Thyroid gland (tissue), 4 donors: Measurements from ENCODE around the gene KCNMB2. TPM values are rescaled to one million over a fixed set of nuclear protein-coding genes. Genes with fewer than 3 reads are reported as not detected.

ENCODE experiments used
- DNase-seq, 2 donors: peaks; one replicate each; pipeline ENCODE4 v3.0.0-alpha.2; 2019
- H3K27ac ChIP-seq, 3 donors: fragments of 200-600 bp; sonication (generic); 1 replicate in 2 of 3; 2 replicates in 1 of 3; pipeline ENCODE4 v1.5.1; 2016 to 2019; ENCODE audit warnings: mild to moderate bottlenecking in 1 of 3, moderate library complexity in 1 of 3
- H3K27me3 ChIP-seq: fragments of 200-600 bp; sonication (generic); one replicate; pipeline ENCODE4 v1.5.1; 2019
- H3K36me3 ChIP-seq, 2 donors: fragments of 200-600 bp; sonication (generic); one replicate each; pipeline ENCODE4 v1.5.1; 2016 to 2019
- H3K4me1 ChIP-seq, 2 donors: fragments of 200-600 bp; sonication (generic); one replicate each; pipeline ENCODE4 v1.5.1; 2017 to 2019
- H3K4me3 ChIP-seq, 3 donors: fragments of 200-600 bp; sonication (generic); replicated peaks in 1 of 3; 1 replicate in 2 of 3; 2 replicates in 1 of 3; pipeline ENCODE4 v1.5.1; 2016; ENCODE audit warnings: mild to moderate bottlenecking in 1 of 3
- H3K9me3 ChIP-seq: fragments of 200-600 bp; sonication (generic); one replicate; pipeline ENCODE4 v1.5.1; 2017
- POLR2A ChIP-seq, 2 donors: fragments of 450-650 bp; IDR thresholded peaks; one replicate each; pipeline ENCODE4 v1.6.1; 2017; ENCODE audit warnings: antibody characterized with exemption in 2 of 2, mild to moderate bottlenecking in 2 of 2, moderate library complexity in 1 of 2
- WGBS, 2 donors: methylation state at CpG; one replicate each; pipeline ENCODE4 v1.1.5; 2017; 5-methylcytosine and 5-hydroxymethylcytosine counted together
- intact Hi-C: fragments of 100-400 bp; cut with DNase I; formaldehyde crosslinking; loops from one replicate; pipeline ENCODE4 v1.15.1; 2023
- total RNA-seq, 4 donors: library from RNA; depleted of rRNA; stranded (reverse); fragments of >200 nt; gene quantifications; one replicate each; pipeline ENCODE4 v1.2.3, GENCODE V29; 2016
- TF ChIP-seq, protein P1 (sequence below), 6 experiments: fragments of 200-600 bp in 3 of 6; fragments of 450-650 bp in 3 of 6; sonication (generic) in 3 of 6; IDR thresholded peaks; one replicate each; pipeline ENCODE4 v1.5.1; 2016 to 2019; ENCODE audit warnings: antibody characterized with exemption in 6 of 6, mild to moderate bottlenecking in 2 of 6, inconsistent platforms in 1 of 6, moderate library complexity in 1 of 6

The KCNMB2 gene
- total RNA-seq, 4 donors from 2014 or later, result 0.56 to 0.92 (median 0.81) TPM; not detected in 1

GRCh38 chr3:178671791-178672190 lies 135.6 kb downstream of the KCNMB2 start:
- H3K4me3 ChIP-seq, result no peak overlapping the region
- no peaks in the 10 kb centered on the region for H3K27me3 ChIP-seq
- no peak overlapping the region for H3K27ac ChIP-seq
- 0% methylated on average over 1 of the region's 1 CpG for WGBS, 2 donors
- intact Hi-C loops, result no loop called here
- H3K4me1 ChIP-seq, result peaks cover 8 to 12% of the 10 kb centered on the region in 2 donors
- DNase-seq, result peak; percentile 34 to 39
- no peaks in the 10 kb centered on the region for H3K36me3 ChIP-seq
- no peaks in the 10 kb centered on the region for H3K9me3 ChIP-seq
- no peak for TF ChIP-seq POLR2A (IDR thresholded peaks at IDR 0.05)
- TF ChIP-seq, protein P1, sequence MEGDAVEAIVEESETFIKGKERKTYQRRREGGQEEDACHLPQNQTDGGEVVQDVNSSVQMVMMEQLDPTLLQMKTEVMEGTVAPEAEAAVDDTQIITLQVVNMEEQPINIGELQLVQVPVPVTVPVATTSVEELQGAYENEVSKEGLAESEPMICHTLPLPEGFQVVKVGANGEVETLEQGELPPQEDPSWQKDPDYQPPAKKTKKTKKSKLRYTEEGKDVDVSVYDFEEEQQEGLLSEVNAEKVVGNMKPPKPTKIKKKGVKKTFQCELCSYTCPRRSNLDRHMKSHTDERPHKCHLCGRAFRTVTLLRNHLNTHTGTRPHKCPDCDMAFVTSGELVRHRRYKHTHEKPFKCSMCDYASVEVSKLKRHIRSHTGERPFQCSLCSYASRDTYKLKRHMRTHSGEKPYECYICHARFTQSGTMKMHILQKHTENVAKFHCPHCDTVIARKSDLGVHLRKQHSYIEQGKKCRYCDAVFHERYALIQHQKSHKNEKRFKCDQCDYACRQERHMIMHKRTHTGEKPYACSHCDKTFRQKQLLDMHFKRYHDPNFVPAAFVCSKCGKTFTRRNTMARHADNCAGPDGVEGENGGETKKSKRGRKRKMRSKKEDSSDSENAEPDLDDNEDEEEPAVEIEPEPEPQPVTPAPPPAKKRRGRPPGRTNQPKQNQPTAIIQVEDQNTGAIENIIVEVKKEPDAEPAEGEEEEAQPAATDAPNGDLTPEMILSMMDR (IDR thresholded peaks at IDR 0.05), result no peak

DNA sequence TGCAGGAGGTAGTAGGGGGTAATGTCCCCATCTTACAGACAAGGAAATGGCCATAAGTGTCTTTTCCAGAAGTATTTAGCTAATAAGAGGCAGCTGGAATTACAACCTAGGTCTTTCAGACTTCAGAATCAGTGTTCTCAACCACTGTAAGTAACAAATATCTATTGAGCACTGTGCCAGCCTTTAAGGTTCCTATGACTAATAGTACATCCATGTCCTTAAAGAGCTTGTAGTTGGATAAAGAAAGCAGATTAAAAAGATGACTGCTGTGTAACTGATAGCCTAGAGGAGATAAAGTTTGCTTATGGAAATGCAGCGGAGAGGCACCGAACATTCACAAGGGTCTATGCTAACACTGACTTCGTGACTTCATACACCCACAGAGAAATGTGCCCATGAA lies 136.0 kb downstream of the KCNMB2 start:
- no peak for TF ChIP-seq POLR2A (IDR thresholded peaks at IDR 0.05)
- TF ChIP-seq, protein P1 (IDR thresholded peaks at IDR 0.05), result no peak
- no peaks in the 10 kb centered on the region for H3K36me3 ChIP-seq
- no peak overlapping the region for H3K27ac ChIP-seq
- H3K27me3 ChIP-seq, result no peaks in the 10 kb centered on the region
- intact Hi-C loops, result no loop called here
- peaks cover 8 to 12% of the 10 kb centered on the region in 2 donors for H3K4me1 ChIP-seq
- 92 to 96% methylated on average over 3 of the region's 3 CpGs for WGBS, 2 donors
- H3K4me3 ChIP-seq, result no peak overlapping the region
- no peaks in the 10 kb centered on the region for H3K9me3 ChIP-seq
- DNase-seq, result no peak

DNA sequence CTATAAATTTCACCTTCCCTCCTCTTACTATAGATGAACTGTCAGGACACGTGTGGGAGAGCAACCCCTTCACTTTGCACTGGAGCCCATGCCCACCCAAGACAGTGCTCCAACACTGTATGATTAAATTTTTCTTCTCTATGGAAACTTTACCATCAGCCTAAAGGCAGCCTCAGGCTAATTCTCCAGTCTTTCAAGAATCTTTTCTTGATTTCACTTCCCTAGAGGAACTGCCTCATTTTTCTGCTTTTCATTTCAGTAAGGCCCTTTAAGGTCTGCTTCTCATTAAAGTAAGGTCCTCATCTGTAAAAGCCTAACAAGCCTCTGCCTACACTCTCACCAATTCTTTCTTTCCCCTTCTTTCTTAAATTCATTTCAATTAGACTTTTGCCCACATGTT lies 137.3 kb downstream of the KCNMB2 start:
- WGBS, 2 donors, result 94% methylated on average over 1 of the region's 1 CpG
- Histone ChIP-seq H3K9me3 (no peaks in the 10 kb centered on the region), H3K36me3 (no peaks in the 10 kb centered on the region), H3K27ac (no peak overlapping the region), H3K27me3 (no peaks in the 10 kb centered on the region), H3K4me1 (peaks cover 8 to 12% of the 10 kb centered on the region in 2 donors), H3K4me3 (no peak overlapping the region)
- no peak for TF ChIP-seq POLR2A (IDR thresholded peaks at IDR 0.05)
- TF ChIP-seq, protein P1 (IDR thresholded peaks at IDR 0.05), result no peak
- no peak for DNase-seq
- intact Hi-C loops, result no loop called here

DNA sequence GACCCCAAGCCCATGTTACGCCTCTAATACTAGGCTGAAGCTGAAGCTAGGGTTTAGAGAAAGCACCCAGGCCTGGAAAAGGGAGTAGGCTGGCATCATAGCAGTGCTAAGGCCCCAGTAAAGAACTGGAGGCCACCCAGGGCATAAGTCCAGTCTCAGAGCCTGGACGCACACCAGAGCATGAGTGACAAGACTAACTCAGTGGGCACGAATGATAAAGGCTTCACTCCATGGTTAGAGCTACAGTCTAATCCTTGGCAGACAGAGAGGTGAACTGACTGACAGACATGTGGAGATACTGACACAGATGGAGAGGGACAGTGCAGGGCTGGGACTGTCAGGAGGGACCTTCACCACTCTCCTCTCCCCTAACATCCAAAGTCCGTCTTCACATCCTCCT lies 139.8 kb downstream of the KCNMB2 start:
- no peak for DNase-seq
- Histone ChIP-seq H3K27ac (no peak overlapping the region), H3K4me3 (no peak overlapping the region), H3K9me3 (no peaks in the 10 kb centered on the region), H3K27me3 (no peaks in the 10 kb centered on the region), H3K4me1 (peaks cover 6 to 11% of the 10 kb centered on the region in 2 donors), H3K36me3 (no peaks in the 10 kb centered on the region)
- intact Hi-C loops, result no loop called here
- TF ChIP-seq, protein P1 (IDR thresholded peaks at IDR 0.05), result no peak
- no peak for TF ChIP-seq POLR2A (IDR thresholded peaks at IDR 0.05)
- 91 to 97% methylated on average over 4 of the region's 4 CpGs for WGBS, 2 donors

DNA sequence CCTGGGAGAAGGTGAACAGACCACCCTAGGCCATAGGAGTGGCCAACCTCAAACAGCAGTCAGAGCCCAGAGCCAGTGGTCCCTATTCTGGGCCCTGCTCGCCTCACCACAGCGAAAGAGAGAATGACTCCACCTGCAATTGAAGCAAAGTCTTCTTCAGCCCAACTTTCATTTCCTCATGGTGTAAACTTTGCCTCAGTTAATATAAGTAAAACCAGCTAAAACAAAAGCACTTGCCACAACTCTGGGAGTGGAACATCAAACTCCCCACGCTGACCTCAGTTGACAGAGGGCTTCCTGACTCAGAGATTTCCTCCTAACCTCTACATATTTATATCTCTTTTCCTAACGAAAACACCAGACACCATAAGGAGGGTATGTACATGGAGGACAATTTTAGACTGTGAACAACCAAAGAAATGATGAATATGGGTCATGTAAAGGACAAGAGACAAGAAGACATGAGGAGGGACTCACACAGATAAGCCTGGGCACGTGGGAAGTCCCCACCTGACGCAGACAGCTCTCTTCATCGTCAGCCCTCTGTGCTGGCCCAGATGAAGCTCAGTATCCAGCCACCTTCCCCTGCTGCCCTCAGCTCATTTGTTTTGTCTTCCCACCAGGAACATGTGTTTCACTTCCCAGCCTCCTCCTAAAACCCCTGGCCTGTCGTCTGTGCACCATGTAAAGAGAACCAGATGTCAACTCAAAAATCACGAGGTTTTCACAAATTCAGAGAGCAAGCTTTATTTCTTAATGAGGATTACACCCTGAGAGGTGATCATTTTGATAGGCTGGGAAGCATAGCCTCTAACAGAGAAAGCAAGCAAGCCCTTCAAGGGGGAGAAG lies 140.9 kb downstream of the KCNMB2 start:
- H3K4me1 ChIP-seq, result peaks cover 0 to 2% of the 10 kb centered on the region in 2 donors
- H3K27ac ChIP-seq, result no peak overlapping the region
- H3K27me3 ChIP-seq, result no peaks in the 10 kb centered on the region
- no peak overlapping the region for H3K4me3 ChIP-seq
- TF ChIP-seq POLR2A (IDR thresholded peaks at IDR 0.05), result no peak
- TF ChIP-seq, protein P1 (IDR thresholded peaks at IDR 0.05), result no peak
- H3K9me3 ChIP-seq, result no peaks in the 10 kb centered on the region
- intact Hi-C loops, result no loop called here
- 84 to 85% methylated on average over 9 of the region's 9 CpGs for WGBS, 2 donors
- DNase-seq, result no peak
- no peaks in the 10 kb centered on the region for H3K36me3 ChIP-seq
